GM21367 (cell line): ENCODE measurements around the gene MAPRE3.

Source experiments
- ATAC-seq: cut with Tn5 transposase; IDR thresholded peaks from one replicate; pipeline ENCODE4 v1.9.1; 2021; ENCODE audit not compliant: unreplicated experiment

The MAPRE3 gene

DNA sequence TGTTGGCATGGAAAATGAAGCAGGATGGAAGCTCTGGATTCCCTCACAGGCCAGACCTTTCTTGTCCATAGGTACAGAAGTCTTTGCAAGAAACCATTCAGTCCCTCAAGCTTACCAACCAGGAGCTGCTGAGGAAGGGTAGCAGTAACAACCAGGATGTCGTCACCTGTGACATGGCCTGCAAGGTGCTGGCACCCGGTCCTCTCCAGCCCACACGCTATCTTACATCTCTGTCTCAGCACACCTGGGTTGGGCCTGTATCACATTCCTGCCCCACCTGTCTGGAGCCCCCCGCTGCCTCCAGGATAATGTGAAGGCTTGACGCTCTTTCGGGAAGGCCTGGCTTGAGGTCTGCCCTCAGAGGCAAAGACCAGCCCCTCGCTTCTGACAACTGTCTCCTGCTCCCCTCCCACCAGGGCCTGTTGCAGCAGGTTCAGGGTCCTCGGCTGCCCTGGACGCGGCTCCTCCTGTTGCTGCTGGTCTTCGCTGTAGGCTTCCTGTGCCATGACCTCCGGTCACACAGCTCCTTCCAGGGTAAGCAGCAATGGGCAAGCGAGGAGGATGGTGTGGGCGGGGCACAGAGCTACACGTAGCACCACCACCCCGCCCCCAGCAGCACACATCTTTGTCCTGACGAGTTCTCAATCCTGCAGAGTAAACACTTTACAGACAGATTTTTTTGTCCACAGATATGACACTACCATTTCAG is 68.3 kb downstream of the MAPRE3 start:
- ATAC-seq: no peak

DNA sequence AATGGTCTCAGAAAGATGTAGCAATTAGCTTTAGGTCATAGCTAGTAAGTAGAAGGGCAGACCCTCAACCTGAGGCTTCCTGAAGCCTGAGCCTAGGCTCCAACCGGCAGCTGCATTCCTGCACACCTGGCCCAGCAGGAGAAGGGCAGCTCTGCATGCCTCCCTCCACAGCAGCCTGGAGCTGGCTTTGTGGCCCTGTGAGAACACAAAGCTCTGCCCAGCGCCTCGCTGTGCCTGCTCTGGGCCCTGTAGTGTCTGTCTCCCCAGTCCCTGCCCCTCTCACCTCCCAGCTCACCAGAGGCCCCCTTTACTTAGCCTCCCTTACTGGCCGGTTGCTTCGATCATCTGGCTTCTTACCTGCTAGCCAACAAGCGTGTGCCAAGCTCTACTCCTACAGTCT is 69.0 kb downstream of the MAPRE3 start:
- no peak for ATAC-seq

DNA sequence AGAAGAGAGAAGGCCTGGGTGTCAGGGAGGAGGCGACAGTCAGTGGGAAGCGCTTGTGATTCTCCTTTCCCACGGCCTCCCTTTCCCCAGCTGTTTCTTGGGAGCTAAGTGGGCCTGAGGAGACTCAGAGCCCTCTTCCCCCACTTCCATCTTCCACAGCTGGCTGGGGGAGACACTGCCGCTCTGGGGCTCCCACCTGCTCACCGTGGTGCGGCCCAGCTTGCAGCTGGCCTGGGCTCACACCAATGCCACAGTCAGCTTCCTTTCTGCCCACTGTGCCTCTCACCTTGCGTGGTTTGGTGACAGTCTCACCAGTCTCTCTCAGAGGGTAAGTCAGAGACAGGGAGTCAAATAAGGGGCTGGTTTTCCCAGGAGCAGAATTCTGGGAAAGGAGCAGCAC is 69.4 kb downstream of the MAPRE3 start:
- ATAC-seq: no peak

DNA sequence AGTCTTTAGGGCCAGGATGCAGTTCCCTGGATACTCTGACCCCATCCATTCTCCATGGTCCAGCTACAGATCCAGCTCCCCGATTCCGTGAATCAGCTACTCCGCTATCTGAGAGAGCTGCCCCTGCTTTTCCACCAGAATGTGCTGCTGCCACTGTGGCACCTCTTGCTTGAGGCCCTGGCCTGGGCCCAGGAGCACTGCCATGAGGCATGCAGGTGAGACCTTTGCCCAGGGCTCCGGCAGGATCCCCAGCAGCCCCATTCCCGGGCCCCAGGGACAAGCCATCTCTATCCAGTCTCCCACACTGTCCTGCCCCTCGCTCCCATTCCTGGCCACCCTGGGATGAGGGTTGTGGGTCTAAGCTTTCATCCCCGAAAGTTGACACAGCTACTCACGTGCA is 69.8 kb downstream of the MAPRE3 start:
- ATAC-seq: no peak

DNA sequence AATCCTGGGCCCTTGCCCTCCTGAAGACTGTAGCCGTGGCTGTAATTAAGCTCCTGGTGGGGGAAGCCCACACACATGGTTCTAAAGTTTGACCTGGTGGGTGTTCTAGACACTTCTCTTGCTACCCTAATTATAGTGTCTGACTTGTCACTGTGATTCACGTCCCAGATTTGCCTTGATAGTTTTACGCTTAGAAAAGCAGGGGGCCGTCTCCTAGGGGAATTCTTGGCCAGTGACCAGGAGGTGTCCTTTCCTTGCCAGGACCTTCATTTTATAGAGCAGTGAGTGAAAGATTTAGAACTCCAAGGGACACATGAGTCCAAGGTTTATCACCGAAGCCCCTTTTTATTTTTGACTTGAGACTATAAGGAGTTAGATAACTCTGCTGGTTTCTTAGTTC is 71.3 kb downstream of the MAPRE3 start:
- ATAC-seq: no peak

DNA sequence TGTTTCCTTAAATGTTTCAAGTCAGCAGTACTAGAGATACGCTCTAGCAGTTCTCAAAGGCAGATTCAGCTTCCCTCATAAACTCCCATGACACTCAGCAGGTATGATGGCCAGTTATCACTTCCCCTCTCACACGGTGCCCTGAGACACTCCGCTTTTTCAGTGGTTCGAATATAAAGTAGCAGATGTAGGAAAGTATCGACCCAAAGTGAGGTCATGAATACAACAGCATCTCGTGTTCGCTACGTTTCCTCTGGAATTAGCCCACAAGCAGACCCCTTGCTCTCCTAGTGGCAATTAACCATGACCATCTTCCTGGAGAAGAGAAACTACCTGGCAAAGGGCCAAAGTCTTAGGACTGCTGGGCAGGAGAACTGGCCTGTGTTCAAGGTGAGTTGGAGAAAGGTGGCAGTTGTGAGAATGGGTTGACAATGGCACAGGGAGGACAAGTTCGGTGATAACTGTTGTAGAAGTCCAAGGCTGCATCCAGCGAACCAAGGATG is 71.8 kb downstream of the MAPRE3 start:
- peak; percentile 67 for ATAC-seq

DNA sequence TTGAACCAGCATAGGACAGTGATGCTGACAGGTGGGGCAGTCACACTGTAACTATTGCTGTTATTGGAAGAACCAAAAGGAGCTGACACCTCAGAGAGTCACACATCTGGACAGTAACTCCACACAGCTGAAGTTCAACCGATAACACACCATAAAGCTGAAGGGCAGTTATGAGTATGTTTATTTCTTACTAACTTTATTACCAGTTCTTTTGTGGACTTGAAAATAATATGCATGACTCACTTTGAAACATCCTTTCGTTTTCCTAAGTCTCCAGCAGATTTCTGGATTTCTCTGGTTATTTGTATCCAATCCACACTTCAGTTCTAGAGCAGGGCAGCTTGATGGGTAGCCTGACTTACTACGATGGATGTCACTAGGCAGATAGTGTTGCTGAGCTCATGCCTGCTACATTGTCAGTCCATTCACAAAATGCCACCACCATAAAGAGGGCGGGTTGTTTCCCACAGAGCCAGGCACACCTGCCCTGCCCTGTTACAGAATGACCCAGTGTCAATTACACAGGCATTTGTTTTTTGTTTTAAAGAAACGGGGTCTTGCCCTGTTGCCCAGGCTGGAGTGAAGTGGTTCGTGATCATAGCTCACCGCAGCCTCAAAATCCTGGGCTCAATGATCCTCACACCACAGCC is 72.7 kb downstream of the MAPRE3 start:
- ATAC-seq: no peak

DNA sequence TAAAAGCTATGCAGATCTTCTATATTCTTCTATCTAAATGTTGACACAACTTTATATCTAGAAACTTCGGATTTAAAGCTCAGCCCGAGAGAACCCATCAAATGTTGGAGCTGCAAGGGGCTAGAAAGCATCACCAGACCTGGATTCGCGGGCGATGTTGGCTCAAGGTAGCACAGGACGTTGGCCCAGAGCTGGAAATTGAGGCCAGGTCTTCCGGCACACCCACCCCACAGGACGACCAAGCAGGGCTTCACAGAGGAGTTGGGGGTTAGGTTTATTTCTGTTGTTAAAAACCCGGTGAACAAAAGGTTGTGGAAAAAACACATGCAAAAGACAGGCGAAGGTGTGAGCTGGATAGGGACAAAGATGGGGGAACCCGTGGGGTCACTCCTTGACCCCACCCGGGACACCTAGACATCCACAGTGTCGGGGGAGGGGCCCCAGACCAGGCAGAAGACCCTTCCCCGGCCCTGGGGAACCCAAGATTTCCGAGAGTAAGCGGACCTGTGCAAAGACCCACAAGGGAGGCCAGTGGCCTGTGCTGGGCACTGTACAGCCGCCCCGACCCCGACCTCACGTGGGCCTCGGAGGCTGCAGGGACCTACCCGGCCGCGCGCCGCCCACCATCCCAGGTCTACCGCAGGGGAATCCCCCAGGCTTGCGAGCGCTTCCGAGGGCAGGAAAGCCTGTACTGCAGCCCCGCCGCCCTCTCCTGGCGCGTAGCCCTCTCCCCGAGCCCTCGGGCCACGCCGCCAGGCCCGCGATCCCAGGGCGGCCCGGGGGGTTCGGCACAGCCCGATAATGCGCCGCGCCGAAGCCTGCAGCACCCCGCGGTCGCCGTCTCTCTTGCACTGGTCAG is 79.2 kb downstream of the MAPRE3 start:
- no peak for ATAC-seq

DNA sequence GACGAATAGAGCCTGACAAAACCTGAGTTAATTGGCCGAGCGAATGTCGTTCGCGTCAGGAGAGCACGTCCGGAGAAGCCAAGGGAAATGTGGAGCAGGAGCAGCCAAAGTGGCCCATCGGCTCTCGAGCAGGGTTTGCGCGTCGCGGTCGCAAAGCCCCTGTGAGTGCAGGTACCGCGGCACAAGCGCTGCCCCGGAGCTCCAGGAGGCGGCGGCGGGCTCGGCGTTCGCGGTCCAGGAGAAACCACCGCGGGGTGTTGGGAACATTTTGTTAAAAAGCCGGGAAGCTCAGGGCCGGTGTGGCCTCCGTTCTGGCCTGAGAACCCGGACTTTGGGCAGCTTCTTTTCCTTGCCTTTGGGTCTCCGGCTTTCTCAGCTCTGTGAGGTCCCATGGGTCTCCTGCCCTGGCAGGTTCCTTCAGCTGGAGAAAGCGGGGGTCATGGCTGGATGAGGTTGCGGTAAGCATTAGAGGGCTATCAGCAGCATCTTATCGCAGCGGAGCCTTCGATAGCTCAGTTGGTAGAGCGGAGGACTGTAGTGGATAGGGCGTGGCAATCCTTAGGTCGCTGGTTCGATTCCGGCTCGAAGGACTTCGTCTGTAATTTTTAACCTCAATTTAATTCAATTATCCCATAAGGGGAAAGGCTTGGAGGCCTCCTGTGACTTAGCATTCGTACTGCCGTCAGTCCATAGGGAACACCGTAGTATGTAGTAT is 80.0 kb downstream of the MAPRE3 start:
- ATAC-seq: peak; percentile 46

DNA sequence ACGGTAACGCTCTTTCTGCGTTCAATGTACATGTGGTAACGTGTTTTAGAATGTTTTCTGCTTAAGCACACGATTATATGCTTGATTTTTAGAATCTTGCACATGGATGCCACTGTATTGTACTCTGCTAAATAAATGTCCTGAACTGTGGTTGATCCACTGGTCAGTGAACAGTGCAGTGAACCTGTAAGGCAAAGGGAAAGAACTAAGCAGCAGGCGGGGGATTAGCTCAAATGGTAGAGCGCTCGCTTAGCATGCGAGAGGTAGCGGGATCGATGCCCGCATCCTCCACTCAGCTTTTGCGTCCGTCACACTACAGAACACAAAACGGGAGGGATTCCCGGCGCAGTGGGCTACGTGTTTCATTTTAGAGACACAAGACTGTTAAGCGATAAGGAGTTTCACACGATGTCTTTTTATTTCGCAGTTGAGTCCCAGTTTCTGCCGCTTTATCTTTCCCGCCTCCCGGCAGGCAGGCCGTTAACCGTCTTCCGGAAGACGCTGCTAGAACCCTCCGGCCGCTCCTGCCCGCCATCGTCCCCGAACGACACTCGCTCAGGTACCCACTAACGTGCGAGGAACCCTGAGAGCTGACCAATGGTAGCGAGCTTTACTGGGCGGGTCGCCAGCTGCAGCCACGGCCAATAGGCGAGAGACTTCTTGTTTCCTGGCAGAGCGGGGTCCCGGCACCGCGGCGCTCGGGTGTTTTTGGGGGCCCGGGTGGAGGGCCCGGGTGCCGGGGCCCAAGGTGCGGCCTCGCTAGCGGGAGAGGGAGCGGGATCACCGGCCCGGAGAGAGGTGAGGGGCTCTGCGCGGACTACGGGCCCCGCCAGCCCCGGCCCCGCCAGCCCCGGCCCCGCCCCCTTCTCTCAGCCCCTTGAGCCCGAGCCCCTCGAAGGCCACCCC is 80.8 kb downstream of the MAPRE3 start, which contains the start of gene AGBL5:
Gene AGBL5 (plus strand): TSS at position 673 of the 906 bp plus-strand sequence. CDS start 1,291 bp downstream, outside the sequence.
- peak; percentile 64 for ATAC-seq

DNA sequence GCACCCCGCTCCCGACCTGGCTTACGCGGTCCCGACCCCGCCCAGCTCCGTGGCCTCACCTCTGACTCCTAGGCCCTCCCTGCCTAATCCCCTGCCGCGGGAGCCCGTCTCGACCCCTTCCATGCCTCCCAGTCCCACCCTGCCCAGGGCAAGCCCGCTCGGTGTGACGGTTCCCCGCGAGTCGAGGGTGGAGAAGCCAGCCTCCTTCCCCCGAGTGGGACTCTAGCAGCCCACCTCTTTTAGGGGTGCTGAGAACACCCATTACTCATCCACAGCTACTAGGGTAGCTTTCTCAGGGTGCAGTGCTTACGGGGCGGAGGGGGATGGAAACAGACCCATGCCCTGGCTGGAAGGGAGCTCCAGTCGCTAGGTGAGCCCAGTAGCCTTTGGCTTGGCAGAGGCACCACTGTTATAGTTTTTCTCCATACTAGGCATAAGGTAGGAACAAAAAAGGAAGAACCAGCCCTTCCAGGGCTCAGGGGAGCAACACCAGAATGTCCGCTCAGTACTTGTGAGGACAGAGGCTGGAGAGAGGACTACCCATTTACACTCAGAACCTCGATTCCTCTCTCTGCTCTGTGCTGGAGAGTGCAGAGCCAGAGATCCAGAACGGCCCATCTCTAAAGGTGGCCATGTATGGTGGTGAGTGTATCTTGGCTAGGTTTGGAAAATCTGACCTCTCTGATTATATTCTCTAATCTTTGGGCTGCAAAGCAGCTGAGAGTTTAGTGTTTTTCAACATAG is 81.6 kb downstream of the MAPRE3 start:
- ATAC-seq: peak; percentile 3

DNA sequence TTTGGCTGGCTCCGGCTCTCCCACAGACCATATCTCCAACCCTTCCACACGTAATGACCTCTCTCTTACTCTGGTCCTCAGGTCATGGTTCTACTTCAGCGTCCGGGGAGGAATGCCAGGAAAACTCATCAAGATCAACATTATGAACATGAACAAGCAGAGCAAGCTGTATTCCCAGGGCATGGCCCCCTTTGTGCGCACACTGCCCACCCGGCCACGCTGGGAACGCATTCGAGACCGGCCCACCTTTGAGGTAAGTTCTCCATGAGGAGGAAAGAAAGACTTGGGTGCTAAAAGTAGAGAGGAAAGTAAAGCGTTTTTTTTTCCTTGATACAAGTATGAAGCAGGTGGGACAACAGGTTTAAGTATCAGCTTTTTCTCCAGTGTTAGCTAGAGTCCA is 82.9 kb downstream of the MAPRE3 start:
- ATAC-seq: no peak

DNA sequence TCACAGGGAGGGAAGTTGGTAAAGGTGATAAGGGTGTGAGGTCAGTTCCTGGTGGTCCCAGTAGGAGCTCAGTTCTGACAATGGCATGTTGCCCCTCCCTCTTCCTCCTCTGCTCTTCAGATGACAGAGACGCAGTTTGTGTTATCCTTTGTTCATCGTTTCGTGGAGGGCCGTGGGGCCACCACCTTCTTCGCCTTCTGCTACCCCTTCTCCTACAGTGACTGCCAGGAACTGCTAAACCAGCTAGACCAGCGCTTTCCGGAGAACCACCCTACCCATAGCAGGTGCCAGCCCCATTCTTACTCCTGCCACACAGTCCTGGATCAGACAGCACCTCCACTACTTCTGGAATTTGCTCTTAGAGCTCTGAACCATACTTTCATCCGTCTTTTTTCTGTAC is 83.3 kb downstream of the MAPRE3 start:
- ATAC-seq: no peak

DNA sequence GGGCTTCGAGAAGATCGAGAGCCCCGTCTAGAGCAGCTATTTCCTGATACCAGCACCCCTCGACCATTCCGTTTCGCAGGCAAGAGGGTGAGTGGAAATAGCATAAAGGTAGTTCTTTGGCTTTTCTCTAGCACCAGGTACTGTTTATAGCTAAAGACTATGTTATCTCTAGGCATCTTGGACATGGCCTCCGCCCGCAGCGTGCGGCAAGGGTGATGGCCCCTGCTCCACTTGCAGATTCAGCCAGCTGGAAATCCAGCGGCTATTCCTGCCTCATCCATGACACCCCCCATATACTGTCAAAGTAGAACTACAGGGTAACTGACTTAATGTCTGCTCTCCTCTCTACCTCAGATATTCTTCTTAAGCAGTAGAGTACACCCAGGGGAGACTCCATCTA is 84.3 kb downstream of the MAPRE3 start:
- ATAC-seq: no peak

DNA sequence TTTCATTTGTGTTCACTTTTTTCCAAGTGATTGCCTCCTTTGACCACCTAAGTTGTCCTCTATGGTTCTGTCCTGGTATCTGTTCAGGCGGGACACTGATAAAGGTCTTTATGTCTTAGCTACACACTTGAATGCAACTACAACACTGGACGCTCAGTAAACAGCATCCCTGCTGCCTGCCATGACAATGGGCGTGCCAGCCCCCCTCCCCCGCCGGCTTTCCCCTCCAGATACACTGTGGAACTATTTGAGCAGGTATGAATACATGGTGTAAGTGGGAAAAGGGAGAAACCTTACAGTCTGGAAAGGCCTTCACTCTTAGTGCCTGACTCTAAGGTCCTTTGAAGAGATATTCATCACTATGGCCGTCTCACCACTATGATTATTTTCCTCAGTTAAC is 86.7 kb downstream of the MAPRE3 start:
- no peak for ATAC-seq

DNA sequence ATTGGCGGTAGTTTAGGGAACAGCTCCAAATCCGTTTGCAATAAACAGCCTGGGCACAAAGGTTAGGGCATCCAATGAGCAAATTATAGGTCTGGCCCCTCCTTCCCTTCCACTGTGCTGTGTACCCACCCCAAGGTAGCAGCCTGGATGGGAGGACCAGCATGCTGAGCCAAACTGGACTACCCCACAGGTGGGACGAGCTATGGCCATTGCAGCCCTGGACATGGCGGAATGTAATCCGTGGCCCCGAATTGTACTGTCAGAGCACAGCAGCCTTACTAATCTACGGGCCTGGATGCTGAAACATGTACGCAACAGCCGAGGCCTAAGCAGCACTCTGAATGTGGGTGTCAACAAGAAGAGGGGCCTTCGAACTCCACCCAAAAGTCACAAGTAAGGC is 87.8 kb downstream of the MAPRE3 start:
- ATAC-seq: no peak

DNA sequence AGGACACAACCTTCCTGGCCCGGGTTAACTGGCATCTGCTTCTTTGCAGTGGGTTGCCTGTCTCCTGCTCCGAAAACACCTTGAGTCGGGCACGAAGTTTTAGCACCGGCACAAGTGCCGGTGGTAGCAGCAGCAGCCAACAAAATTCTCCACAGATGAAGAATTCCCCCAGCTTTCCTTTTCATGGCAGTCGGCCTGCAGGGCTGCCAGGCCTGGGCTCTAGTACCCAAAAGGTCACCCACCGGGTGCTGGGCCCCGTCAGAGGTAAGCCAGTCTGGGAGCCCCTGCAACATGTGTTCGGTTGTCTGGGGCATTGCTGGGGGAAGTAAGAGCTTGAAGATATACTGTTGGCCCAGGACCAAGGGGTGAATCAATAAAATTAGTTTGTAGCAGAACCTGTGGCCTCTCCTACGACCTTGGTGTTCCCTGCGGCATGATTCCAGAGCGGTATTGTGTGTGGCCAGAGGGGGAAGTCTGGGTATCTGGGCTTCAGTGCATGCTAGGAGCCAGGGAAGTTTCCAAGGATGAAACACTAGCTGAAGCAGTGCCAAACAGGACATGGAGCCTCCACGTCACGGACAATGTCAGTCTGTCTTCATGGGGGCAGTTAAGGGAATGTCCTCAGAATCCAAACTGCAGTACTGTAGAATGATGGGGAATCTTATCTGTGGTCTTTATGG is 88.8 kb downstream of the MAPRE3 start:
- ATAC-seq: no peak

DNA sequence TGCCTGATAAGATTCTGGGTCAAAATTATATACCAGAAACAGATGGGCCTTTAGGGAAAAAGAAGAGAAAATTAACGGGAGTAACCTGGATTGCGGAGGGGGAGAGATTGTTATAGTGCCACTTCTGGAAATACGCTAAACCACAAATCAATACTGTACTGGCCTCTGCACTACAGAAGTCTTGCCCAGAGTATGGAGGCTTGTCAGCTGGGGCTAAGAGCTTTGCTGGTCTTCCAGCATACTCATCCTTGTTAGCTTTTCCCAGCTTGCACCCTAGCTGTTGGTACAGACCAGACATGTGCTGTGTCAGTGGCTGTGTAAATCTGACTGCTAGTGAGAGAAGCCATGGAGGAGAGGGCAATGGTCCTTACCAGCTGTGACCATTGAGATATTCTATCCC is 89.9 kb downstream of the MAPRE3 start:
- ATAC-seq: no peak

DNA sequence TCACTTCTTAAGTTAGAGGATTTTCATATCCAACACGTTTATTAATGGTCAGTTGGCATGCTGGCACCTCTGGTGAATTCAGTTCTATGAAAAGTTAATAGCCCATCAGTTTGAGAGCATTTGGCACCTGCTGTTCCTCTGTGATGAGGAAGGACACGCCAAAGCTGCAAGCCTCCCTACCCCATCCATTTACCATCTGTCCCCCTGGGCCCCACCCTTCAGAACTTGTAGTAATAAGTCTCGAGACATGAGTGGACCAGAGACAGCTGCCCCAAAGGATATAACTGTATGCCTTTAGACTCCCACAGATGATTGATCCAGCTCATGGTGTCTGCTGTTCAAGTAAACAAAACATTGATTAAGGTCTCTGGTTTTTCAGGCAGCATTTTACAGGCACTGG is 94.7 kb downstream of the MAPRE3 start:
- no peak for ATAC-seq
